ENCODE results near the gene ELOVL7.

DNA sequence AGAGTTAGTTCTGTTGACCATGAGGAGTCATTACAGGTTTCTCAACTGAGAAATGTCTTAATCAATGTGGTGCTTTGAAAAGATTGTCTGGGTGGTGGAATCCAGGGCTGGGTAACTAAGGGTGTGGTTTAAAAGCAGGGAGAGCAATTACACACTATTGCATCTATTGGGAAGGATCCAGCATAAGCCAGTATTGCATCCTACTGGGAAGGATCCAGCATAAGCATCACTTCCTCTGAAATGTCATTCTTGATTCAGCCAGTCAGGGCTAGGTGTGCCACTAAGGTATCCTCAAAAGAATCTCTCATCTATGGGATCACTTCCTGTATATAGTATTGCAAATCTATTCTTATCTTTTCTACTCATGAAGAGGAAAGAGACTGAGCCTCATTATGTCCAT, 38.6 kb downstream of the ELOVL7 start:
- TF ChIP-seq, protein P1, sequence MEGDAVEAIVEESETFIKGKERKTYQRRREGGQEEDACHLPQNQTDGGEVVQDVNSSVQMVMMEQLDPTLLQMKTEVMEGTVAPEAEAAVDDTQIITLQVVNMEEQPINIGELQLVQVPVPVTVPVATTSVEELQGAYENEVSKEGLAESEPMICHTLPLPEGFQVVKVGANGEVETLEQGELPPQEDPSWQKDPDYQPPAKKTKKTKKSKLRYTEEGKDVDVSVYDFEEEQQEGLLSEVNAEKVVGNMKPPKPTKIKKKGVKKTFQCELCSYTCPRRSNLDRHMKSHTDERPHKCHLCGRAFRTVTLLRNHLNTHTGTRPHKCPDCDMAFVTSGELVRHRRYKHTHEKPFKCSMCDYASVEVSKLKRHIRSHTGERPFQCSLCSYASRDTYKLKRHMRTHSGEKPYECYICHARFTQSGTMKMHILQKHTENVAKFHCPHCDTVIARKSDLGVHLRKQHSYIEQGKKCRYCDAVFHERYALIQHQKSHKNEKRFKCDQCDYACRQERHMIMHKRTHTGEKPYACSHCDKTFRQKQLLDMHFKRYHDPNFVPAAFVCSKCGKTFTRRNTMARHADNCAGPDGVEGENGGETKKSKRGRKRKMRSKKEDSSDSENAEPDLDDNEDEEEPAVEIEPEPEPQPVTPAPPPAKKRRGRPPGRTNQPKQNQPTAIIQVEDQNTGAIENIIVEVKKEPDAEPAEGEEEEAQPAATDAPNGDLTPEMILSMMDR (IDR thresholded peaks at IDR 0.05), result no peak
- TF ChIP-seq POLR2A (IDR thresholded peaks at IDR 0.05), result no peak
